Measurements from ENCODE around the gene VIT. TPM values are rescaled to one million over a fixed set of nuclear protein-coding genes. Genes with fewer than 3 reads are reported as not detected.

The VIT gene
- total and polyA plus RNA-seq, 2 experiments from 2014 or later: not detected

GRCh38 chr2:36667931-36668330, 28.6 kb upstream of the VIT start:
- Histone ChIP-seq H3K4me1 (ENCODE audit: insufficient read depth) (peaks cover 4% of the 10 kb centered on the region), H2AFZ (peak overlapping the region; percentile 82; the same call in 1 of the 2 replicates), H3K4me3 (no peak overlapping the region), H3K79me2 (replicated peaks; ENCODE audit: insufficient read depth) (no peaks in the 10 kb centered on the region), H3K27ac (ENCODE audit: low read depth) (no peak overlapping the region), H4K20me1 (replicated peaks; ENCODE audit: insufficient read depth) (no peaks in the 10 kb centered on the region), H3K36me3 (ENCODE audit: insufficient read depth) (no peaks in the 10 kb centered on the region), H3K4me2 (peak overlapping the region; percentile 44; the same call in 1 of the 2 replicates), H3K9me2 (ENCODE audit: insufficient read depth) (no peaks in the 10 kb centered on the region), H3K27me3 (ENCODE audit: insufficient read depth) (no peaks in the 10 kb centered on the region), H3F3A (replicated peaks; ENCODE audit: low read depth) (no peaks in the 10 kb centered on the region)
- Mint-ChIP-seq H3K36me3 (ENCODE audit: low read depth) (no peaks in the 10 kb centered on the region), H3K4me3 (no peak overlapping the region; the same call in 2 of the 3 replicates), H3K27ac (no peak overlapping the region), H3K4me1 (peaks cover 21% of the 10 kb centered on the region), H3K27me3 (ENCODE audit: insufficient read depth, low read depth, poor library complexity) (no peaks in the 10 kb centered on the region), H3K9me3 (no peaks in the 10 kb centered on the region)
- TF ChIP-seq CTCF (conservative IDR thresholded peaks at IDR 0.05; ENCODE audit: low read depth in 2 of 2) (0 out of 4 replicates have a peak, but pooled peaks of 1 of the 2 experiments have one; percentile 2), ZNF462 (CRISPR knock-in tag; IDR thresholded peaks at IDR 0.05) (peak; percentile 41; the same call in 1 of the 2 replicates), CREB1 (CRISPR knock-in tag; IDR thresholded peaks at IDR 0.05; ENCODE audit: low read depth) (no peak)
- ATAC-seq (peak; percentile 84), DNase-seq (ENCODE audit: low spot score) (peak; percentile 68)

Measured in GM23338 (cell line).